K562 (cell line): Measurements from ENCODE around the gene CD4. TPM values are rescaled to one million over a fixed set of nuclear protein-coding genes. Genes with fewer than 3 reads are reported as not detected.

ENCODE experiments used
- BCOR ChIP-seq: fragments of 450-650 bp; IDR thresholded peaks from 2 replicates; pipeline ENCODE4 v1.6.1; 2016
- GATAD2A ChIP-seq: fragments of 450-650 bp; IDR thresholded peaks from 2 replicates; pipeline ENCODE4 v1.6.1; 2017
- HMG20B ChIP-seq: fragments of 250-450 bp; sonication (Bioruptor Pico); IDR thresholded peaks from 2 replicates; pipeline ENCODE4 v1.5.0; 2021; ENCODE audit warnings: mild to moderate bottlenecking
- NONO ChIP-seq, 2 experiments: fragments of 200-400 bp in 1 of 2; fragments of 450-650 bp in 1 of 2; formaldehyde crosslinking in 1 of 2; IDR thresholded peaks; 2 replicates each; pipeline ENCODE4 v1.6.1; 2017; ENCODE audit warnings: low read depth in 2 of 2, mild to moderate bottlenecking in 2 of 2, moderate library complexity in 2 of 2, low read length in 1 of 2
- PCBP2 ChIP-seq: fragments of 200-400 bp; formaldehyde crosslinking; IDR thresholded peaks from 2 replicates; pipeline ENCODE4 v1.6.1; 2018; ENCODE audit warnings: low read length, low read depth, mild to moderate bottlenecking, moderate library complexity; ENCODE audit not compliant: poor library complexity, severe bottlenecking
- TAF1 ChIP-seq: IDR thresholded peaks from 2 replicates; pipeline ENCODE4 v1.6.1; 2011; ENCODE audit warnings: mild to moderate bottlenecking, low read length, moderate library complexity; ENCODE audit not compliant: insufficient read depth, control insufficient read depth, severe bottlenecking; ENCODE audit errors: extremely low read depth
- VEZF1 ChIP-seq: fragments of 200-800 bp; sonication (Bioruptor generic); IDR thresholded peaks from 2 replicates; pipeline ENCODE4 v1.6.1; 2017; ENCODE audit warnings: missing genetic modification characterization, missing compliant biosample characterization
- polyA plus RNA-seq, 8 experiments: library from polyadenylated mRNA; depleted of rRNA in 4 of 8; stranded (reverse) in 5 of 8; unstranded in 3 of 8; fragments of >200 nt; fragmentation: Nextera tagmentation in 2 of 8; fragmentation: Illumina TruSeq in 1 of 8; extraction: Ambion mirVana in 2 of 8; extraction: Trizol in 1 of 8; gene quantifications; 2 replicates each; pipeline versions ENCODE4 v1.2.1 to v1.2.3, GENCODE V29; 2011 to 2014; ENCODE audit warnings: inconsistent platforms in 1 of 8, missing spikeins in 1 of 8
- total RNA-seq, 7 experiments: library from RNA; depleted of rRNA in 6 of 7; stranded (reverse); fragments of >200 nt in 6 of 7; fragmentation: Illumina TruSeq in 2 of 7; extraction: Trizol in 2 of 7; gene quantifications; 2 replicates each; pipeline versions ENCODE4 v1.2.1 to v1.2.3, GENCODE V29; 2011 to 2021; ENCODE audit warnings: low replicate concordance in 1 of 7
- TF ChIP-seq, protein P1 (sequence below): fragments of 150-350 bp; IDR thresholded peaks from 2 replicates; pipeline ENCODE4 v1.6.1; 2014; ENCODE audit warnings: low read depth, mild to moderate bottlenecking, low read length, borderline replicate concordance
- TF ChIP-seq, protein P2 (sequence below), 2 experiments: fragments of 450-650 bp; IDR thresholded peaks; 2 replicates each; pipeline ENCODE4 v1.6.1; 2016; ENCODE audit warnings: mild to moderate bottlenecking in 2 of 2, borderline replicate concordance in 1 of 2, low read depth in 1 of 2, moderate library complexity in 1 of 2
- TF ChIP-seq, protein P3 (sequence below): fragments of 250-450 bp; sonication (Bioruptor Pico); IDR thresholded peaks from 2 replicates; pipeline ENCODE4 v1.8.0; 2022; ENCODE audit warnings: inconsistent platforms, mild to moderate bottlenecking, moderate library complexity, borderline replicate concordance

Gene CD4
- total and polyA plus RNA-seq, 9 of the 15 experiments (the other 6 are each of a cell fraction or from before 2014, with no cell fraction given) = 0.06 to 0.27 (median 0.09) TPM; not detected in 5

DNA sequence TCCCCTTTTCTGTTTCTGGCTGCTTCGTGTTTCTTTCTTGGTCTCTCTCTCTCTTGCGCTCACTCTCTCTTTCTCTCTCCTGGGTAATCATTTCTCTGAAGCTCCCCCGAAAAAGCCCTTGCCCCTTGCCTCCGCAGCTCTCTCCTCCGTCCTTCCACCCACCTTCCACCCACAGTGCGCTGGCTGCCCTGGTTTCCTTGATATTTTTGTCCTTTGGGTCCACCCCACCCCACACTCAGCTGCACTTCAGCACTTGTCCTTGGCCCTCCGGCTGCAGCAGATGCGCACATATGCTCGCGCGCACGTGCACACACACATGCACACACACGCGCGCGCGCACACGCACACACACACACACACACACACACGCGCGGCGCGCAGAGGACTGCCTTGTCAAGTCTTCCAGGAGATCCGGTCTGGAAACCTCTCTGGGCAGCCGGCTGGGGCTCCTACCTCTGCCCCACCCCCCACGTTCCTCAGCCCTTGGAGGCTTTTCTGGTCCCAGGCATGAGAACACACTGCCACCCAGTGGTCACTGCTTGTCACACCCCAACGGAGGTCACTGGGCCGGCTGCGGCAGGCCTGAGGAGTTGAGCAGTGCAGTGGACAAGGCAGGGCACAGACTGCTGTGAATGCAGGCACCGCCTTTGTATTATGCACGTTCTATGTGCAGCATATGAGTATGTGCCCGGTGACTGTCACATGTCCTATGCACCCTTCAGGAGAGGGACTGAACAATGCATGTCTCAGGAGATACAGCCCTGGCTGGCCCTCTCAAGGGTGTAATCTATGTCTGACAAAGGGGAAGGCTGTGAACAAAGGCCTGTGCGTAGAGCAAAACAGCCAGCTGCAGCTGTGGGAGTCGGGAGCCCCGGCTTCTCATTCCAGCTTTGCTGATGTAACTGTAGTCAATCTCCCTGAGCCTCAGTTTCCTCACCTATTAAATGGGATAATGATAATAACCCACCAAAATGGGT lies 10.5 kb upstream of the CD4 start (continued):
- no peak for TF ChIP-seq PCBP2
- no peak for TF ChIP-seq GATAD2A
- TF ChIP-seq, protein P1, sequence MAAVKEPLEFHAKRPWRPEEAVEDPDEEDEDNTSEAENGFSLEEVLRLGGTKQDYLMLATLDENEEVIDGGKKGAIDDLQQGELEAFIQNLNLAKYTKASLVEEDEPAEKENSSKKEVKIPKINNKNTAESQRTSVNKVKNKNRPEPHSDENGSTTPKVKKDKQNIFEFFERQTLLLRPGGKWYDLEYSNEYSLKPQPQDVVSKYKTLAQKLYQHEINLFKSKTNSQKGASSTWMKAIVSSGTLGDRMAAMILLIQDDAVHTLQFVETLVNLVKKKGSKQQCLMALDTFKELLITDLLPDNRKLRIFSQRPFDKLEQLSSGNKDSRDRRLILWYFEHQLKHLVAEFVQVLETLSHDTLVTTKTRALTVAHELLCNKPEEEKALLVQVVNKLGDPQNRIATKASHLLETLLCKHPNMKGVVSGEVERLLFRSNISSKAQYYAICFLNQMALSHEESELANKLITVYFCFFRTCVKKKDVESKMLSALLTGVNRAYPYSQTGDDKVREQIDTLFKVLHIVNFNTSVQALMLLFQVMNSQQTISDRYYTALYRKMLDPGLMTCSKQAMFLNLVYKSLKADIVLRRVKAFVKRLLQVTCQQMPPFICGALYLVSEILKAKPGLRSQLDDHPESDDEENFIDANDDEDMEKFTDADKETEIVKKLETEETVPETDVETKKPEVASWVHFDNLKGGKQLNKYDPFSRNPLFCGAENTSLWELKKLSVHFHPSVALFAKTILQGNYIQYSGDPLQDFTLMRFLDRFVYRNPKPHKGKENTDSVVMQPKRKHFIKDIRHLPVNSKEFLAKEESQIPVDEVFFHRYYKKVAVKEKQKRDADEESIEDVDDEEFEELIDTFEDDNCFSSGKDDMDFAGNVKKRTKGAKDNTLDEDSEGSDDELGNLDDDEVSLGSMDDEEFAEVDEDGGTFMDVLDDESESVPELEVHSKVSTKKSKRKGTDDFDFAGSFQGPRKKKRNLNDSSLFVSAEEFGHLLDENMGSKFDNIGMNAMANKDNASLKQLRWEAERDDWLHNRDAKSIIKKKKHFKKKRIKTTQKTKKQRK = no peak
- peak; percentile 82 for TF ChIP-seq BCOR
- TF ChIP-seq, protein P2, sequence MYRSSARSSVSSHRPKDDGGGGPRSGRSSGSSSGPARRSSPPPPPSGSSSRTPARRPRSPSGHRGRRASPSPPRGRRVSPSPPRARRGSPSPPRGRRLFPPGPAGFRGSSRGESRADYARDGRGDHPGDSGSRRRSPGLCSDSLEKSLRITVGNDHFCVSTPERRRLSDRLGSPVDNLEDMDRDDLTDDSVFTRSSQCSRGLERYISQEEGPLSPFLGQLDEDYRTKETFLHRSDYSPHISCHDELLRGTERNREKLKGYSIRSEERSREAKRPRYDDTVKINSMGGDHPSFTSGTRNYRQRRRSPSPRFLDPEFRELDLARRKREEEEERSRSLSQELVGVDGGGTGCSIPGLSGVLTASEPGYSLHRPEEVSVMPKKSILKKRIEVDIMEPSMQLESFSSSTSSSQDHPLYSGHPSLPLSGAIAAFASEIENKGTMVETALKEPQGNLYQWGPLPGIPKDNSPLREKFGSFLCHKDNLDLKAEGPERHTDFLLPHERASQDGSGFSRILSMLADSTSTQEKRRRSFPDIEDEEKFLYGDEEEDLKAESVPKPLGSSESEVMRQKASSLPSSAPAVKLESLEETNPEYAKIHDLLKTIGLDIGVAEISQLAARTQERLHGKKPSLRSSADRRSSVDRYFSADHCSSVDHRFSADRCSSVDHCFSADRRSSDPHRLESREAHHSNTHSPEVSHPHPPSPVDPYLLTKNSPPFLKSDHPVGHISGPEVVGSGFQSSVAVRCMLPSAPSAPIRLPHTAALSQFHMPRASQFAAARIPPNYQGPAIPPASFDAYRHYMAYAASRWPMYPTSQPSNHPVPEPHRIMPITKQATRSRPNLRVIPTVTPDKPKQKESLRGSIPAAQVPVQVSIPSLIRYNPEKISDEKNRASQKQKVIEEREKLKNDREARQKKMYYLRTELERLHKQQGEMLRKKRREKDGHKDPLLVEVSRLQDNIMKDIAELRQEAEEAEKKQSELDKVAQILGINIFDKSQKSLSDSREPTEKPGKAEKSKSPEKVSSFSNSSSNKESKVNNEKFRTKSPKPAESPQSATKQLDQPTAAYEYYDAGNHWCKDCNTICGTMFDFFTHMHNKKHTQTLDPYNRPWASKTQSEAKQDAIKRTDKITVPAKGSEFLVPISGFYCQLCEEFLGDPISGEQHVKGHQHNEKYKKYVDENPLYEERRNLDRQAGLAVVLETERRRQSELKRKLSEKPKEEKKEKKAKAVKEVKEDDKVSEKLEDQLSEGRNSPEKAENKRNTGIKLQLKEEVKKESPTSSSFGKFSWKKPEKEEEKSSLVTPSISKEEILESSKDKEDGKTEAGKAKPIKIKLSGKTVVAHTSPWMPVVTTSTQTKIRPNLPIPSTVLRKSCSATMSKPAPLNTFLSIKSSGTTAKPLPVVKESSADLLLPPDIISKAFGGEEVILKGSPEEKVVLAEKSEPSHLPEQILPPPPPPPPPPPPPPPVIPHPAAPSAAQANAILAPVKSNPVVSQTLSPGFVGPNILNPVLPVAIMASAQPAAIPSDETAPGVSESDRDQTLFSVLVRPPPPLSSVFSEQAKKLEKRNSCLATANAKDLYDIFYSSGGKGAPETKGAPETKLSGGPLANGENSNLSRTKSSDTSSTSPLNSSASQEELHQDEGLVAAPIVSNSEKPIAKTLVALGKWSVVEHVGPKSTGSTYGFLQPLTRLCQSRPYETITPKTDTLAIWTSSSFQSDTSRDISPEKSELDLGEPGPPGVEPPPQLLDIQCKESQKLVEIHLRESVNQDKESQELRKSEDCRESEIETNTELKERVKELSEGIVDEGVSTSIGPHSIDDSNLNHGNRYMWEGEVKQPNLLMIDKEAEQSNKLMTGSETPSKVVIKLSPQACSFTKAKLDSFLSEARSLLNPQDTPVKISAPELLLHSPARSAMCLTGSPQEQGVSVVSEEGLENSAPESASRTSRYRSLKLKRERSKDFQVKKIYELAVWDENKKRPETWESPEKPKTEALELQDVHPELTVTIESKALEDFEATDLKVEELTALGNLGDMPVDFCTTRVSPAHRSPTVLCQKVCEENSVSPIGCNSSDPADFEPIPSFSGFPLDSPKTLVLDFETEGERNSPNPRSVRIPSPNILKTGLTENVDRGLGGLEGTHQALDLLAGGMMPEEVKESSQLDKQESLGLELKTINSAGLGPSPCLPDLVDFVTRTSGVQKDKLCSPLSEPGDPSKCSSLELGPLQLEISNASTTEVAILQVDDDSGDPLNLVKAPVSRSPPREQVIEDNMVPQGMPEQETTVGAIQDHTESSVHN (IDR thresholded peaks at IDR 0.05; ENCODE audit: borderline replicate concordance in 1 of 2, low read depth in 1 of 2) = no peak
- TF ChIP-seq, protein P3, sequence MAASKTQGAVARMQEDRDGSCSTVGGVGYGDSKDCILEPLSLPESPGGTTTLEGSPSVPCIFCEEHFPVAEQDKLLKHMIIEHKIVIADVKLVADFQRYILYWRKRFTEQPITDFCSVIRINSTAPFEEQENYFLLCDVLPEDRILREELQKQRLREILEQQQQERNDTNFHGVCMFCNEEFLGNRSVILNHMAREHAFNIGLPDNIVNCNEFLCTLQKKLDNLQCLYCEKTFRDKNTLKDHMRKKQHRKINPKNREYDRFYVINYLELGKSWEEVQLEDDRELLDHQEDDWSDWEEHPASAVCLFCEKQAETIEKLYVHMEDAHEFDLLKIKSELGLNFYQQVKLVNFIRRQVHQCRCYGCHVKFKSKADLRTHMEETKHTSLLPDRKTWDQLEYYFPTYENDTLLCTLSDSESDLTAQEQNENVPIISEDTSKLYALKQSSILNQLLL (CRISPR knock-in tag) = no peak
- TF ChIP-seq HMG20B (CRISPR knock-in tag) = no peak
- TF ChIP-seq TAF1 = no peak
- no peak for TF ChIP-seq NONO (IDR thresholded peaks at IDR 0.05; ENCODE audit: low read depth in 2 of 2, low read length in 1 of 2)
- peak; percentile 72; the same call in 1 of the 2 replicates for TF ChIP-seq VEZF1 (CRISPR knock-in tag)
